Osteoblast (primary cell): ENCODE data around the gene TMEM63C. TPM values are rescaled to one million over a fixed set of nuclear protein-coding genes. Genes with fewer than 3 reads are reported as not detected.

ENCODE experiments used
- DNase-seq: peaks from one replicate; pipeline ENCODE4 v3.0.0; 2011; ENCODE audit warnings: low spot score, mixed read lengths; ENCODE audit not compliant: insufficient read length; ENCODE audit errors: missing footprints
- H2AFZ ChIP-seq: 2 replicates; pipeline ENCODE4 v1.6.0; 2011; ENCODE audit warnings: mild to moderate bottlenecking, low read length
- H3K27ac ChIP-seq: 2 replicates; pipeline ENCODE4 v1.5.1; 2011; ENCODE audit warnings: mild to moderate bottlenecking, low read depth, low read length, moderate library complexity
- H3K27me3 ChIP-seq: 2 replicates; pipeline ENCODE4 v1.6.0; 2012; ENCODE audit warnings: mild to moderate bottlenecking, control low read depth, inconsistent platforms, low read length, moderate library complexity; ENCODE audit not compliant: insufficient read depth
- H3K36me3 ChIP-seq: 2 replicates; pipeline ENCODE4 v1.5.1; 2011; ENCODE audit warnings: mild to moderate bottlenecking, low read length, control low read depth, moderate library complexity; ENCODE audit not compliant: insufficient read depth
- H3K4me1 ChIP-seq: 2 replicates; pipeline ENCODE4 v1.5.1; 2011; ENCODE audit warnings: mild to moderate bottlenecking, low read length, control low read depth, moderate library complexity; ENCODE audit not compliant: insufficient read depth
- H3K4me2 ChIP-seq: 2 replicates; pipeline ENCODE4 v1.6.0; 2011; ENCODE audit warnings: mild to moderate bottlenecking, low read length; ENCODE audit not compliant: insufficient read depth
- H3K4me3 ChIP-seq: fragments of 200-600 bp; sonication (generic); 3 replicates; pipeline ENCODE4 v1.5.1; 2012; ENCODE audit warnings: mild to moderate bottlenecking, low read length, inconsistent platforms; ENCODE audit not compliant: insufficient read depth
- H3K79me2 ChIP-seq: 2 replicates; pipeline ENCODE4 v1.6.0; 2012; ENCODE audit warnings: mild to moderate bottlenecking, low read length, control low read depth, inconsistent platforms; ENCODE audit not compliant: insufficient read depth
- H3K9me3 ChIP-seq: 2 replicates; pipeline ENCODE4 v1.5.1; 2011; ENCODE audit warnings: low read depth, low read length, control low read depth
- H4K20me1 ChIP-seq: 2 replicates; pipeline ENCODE4 v1.6.0; 2012; ENCODE audit warnings: mild to moderate bottlenecking, low read length, control low read depth; ENCODE audit not compliant: insufficient read depth
- CTCF ChIP-seq: IDR thresholded peaks from 2 replicates; pipeline ENCODE4 v1.5.1; 2011; ENCODE audit warnings: mild to moderate bottlenecking, low read depth, low read length, moderate library complexity; ENCODE audit errors: extremely low read depth
- total RNA-seq: library from RNA; depleted of rRNA; stranded (reverse); fragments of >200 nt; gene quantifications from 2 replicates; pipeline ENCODE4 v1.2.3, GENCODE V29; 2012

Gene TMEM63C
- total RNA-seq, 1 donor: 0.72 TPM

DNA sequence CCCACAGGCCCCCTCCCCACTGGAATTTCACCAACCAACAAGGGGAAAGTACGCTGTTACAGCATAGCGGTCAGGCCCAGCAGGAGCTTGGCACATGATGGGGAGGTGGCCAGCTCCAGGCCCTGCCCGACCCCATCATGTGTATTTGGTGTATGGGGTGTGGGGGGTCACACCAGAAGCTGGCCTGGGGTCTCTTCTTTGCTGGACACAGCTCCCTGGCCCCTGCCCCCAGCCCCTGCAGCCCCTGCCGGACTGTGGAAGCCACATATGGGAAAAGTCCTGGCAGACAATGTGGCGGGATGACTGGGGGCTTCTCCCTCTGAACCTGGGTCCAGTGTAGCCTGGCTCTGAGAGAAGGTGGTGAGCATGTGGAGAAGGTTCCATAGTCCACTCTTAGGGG is 77.0 kb downstream of the TMEM63C start:
- H3K4me3 ChIP-seq: no peak overlapping the region
- no peak overlapping the region for H3K27ac ChIP-seq
- H2AFZ ChIP-seq: no peak overlapping the region
- no peaks in the 10 kb centered on the region for H3K9me3 ChIP-seq
- no peaks in the 10 kb centered on the region for H4K20me1 ChIP-seq
- H3K27me3 ChIP-seq: peaks cover 3% of the 10 kb centered on the region
- DNase-seq: peak; percentile 36
- no peak for TF ChIP-seq CTCF
- H3K36me3 ChIP-seq: no peaks in the 10 kb centered on the region
- H3K79me2 ChIP-seq: no peaks in the 10 kb centered on the region
- H3K4me1 ChIP-seq: no peaks in the 10 kb centered on the region
- H3K4me2 ChIP-seq: no peak overlapping the region

- Histone ChIP-seq H4K20me1 (no peaks in the 10 kb centered on the region), H3K36me3 (no peaks in the 10 kb centered on the region), H3K4me2 (no peak overlapping the region), H2AFZ (no peak overlapping the region), H3K4me3 (no peak overlapping the region), H3K79me2 (no peaks in the 10 kb centered on the region), H3K27me3 (peaks cover 3% of the 10 kb centered on the region), H3K27ac (no peak overlapping the region), H3K9me3 (no peaks in the 10 kb centered on the region), H3K4me1 (no peaks in the 10 kb centered on the region)
- DNase-seq: peak; percentile 43
- no peak for TF ChIP-seq CTCF
These were observed 77.6 kb downstream of the TMEM63C start for GRCh38 chr14:77259025-77259715.

- Histone ChIP-seq H3K9me3 (no peaks in the 10 kb centered on the region), H3K27ac (no peak overlapping the region), H3K27me3 (peaks cover 3% of the 10 kb centered on the region), H3K4me1 (no peaks in the 10 kb centered on the region), H3K4me3 (no peak overlapping the region), H3K36me3 (no peaks in the 10 kb centered on the region), H3K79me2 (no peaks in the 10 kb centered on the region), H3K4me2 (no peak overlapping the region), H4K20me1 (no peaks in the 10 kb centered on the region), H2AFZ (no peak overlapping the region)
- TF ChIP-seq CTCF: no peak
- peak; percentile 51 for DNase-seq
These were observed 78.6 kb downstream of the TMEM63C start for GRCh38 chr14:77260199-77260598.

DNA sequence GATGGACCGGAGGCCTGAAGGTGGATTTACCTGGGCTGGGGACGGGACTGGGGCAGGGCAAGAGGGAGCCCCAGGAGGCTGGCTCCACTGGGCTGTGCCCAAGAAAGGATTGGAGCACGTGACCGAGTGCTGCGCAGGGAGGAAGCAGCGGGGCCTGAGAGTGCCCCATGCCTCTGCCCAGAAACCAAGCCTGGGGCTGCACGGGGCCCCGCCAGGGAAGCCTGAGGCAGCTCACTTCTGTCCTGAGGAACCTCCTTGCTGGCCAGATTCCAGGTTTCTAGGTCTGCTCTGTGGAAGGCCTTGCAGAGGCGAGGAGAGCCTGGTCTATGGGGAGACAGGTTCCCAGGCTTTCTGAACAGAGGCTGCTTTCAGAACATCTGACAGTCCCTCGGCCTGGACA is 79.0 kb downstream of the TMEM63C start:
- peaks cover 3% of the 10 kb centered on the region for H3K27me3 ChIP-seq
- H3K27ac ChIP-seq: no peak overlapping the region
- no peaks in the 10 kb centered on the region for H3K79me2 ChIP-seq
- no peak overlapping the region for H2AFZ ChIP-seq
- H3K9me3 ChIP-seq: no peaks in the 10 kb centered on the region
- H3K4me1 ChIP-seq: no peaks in the 10 kb centered on the region
- H4K20me1 ChIP-seq: no peaks in the 10 kb centered on the region
- TF ChIP-seq CTCF: no peak
- no peak overlapping the region for H3K4me3 ChIP-seq
- H3K4me2 ChIP-seq: no peak overlapping the region
- peak; percentile 65 for DNase-seq
- H3K36me3 ChIP-seq: no peaks in the 10 kb centered on the region
